GM13977 (cell line): Measurements from ENCODE around the gene VPS50.

Source experiments
- DNase-seq: peaks from one replicate; pipeline ENCODE4 v3.0.0; 2012; ENCODE audit warnings: low spot score
- CTCF ChIP-seq: IDR thresholded peaks from 2 replicates; pipeline ENCODE4 v1.5.1; 2012; ENCODE audit warnings: mild to moderate bottlenecking, control low read depth; ENCODE audit not compliant: insufficient read depth; ENCODE audit errors: extremely low read depth, missing control alignments
- in situ Hi-C: fragments of 300-500 bp; cut with MboI; formaldehyde crosslinking; loops from one replicate; pipeline ENCODE4 v1.12.0; 2022; ENCODE audit warnings: low sequenced_read_pairs, low pct_unique_long_range_greater_than_20kb, mixed read lengths, inconsistent platforms; ENCODE audit not compliant: unreplicated experiment

The VPS50 gene

GRCh38 chr7:93298671-93299070, 66.5 kb downstream of the VPS50 start:
- in situ Hi-C loops = no loop called here
- no peak for DNase-seq
- TF ChIP-seq CTCF = no peak

- no peak for DNase-seq
- in situ Hi-C loops = no loop called here
- TF ChIP-seq CTCF = no peak
These were observed 69.6 kb downstream of the VPS50 start for GRCh38 chr7:93301736-93302135.

GRCh38 chr7:93307131-93307660, 75.0 kb downstream of the VPS50 start:
- in situ Hi-C loops = no loop called here
- DNase-seq = no peak

GRCh38 chr7:93307943-93308342, 75.8 kb downstream of the VPS50 start:
- DNase-seq = no peak
- in situ Hi-C loops = no loop called here
- TF ChIP-seq CTCF = no peak

More at GRCh38 chr7:93307131-93307660, 75.0 kb downstream of the VPS50 start:
- no peak for TF ChIP-seq CTCF

GRCh38 chr7:93310346-93310745, 78.2 kb downstream of the VPS50 start:
- TF ChIP-seq CTCF = no peak
- in situ Hi-C loops = no loop called here

GRCh38 chr7:93314449-93314848, 82.3 kb downstream of the VPS50 start:
- in situ Hi-C loops = no loop called here
- no peak for TF ChIP-seq CTCF
- DNase-seq = no peak

More at GRCh38 chr7:93310346-93310745, 78.2 kb downstream of the VPS50 start:
- DNase-seq = no peak

- no peak for TF ChIP-seq CTCF
- in situ Hi-C loops = no loop called here
- DNase-seq = no peak
These were observed 83.7 kb downstream of the VPS50 start for GRCh38 chr7:93315896-93316295.
